ENCODE results near the gene PRIMPOL. TPM values are rescaled to one million over a fixed set of nuclear protein-coding genes. Genes with fewer than 3 reads are reported as not detected.

PRIMPOL gene
- total and polyA plus RNA-seq, 2 experiments from 2014 or later = 9.1 to 14.5 TPM

GRCh38 chr4:184693056-184693455 lies 43.5 kb downstream of the PRIMPOL start:
- Histone ChIP-seq H3K36me3 (replicated peaks; ENCODE audit: insufficient read depth, low read depth) (no peaks in the 10 kb centered on the region), H3K9me3 (ENCODE audit: low read depth) (no peaks in the 10 kb centered on the region), H4K20me1 (ENCODE audit: insufficient read depth, poor library complexity, severe bottlenecking) (no peaks in the 10 kb centered on the region), H3K9me2 (replicated peaks; ENCODE audit: insufficient read depth) (no peaks in the 10 kb centered on the region), H3K4me1 (ENCODE audit: insufficient read depth) (no peaks in the 10 kb centered on the region), H2AFZ (no peak overlapping the region), H3K79me2 (no peaks in the 10 kb centered on the region), H3K27ac (no peak overlapping the region), H3K27me3 (no peaks in the 10 kb centered on the region), H3K4me3 (no peak overlapping the region), H3K4me2 (no peak overlapping the region)
- WGBS (ENCODE audit: low lambda C conversion rate, missing lambda C conversion rate) = 96% methylated on average over 5 of the region's 5 CpGs
- TF ChIP-seq, protein P1, sequence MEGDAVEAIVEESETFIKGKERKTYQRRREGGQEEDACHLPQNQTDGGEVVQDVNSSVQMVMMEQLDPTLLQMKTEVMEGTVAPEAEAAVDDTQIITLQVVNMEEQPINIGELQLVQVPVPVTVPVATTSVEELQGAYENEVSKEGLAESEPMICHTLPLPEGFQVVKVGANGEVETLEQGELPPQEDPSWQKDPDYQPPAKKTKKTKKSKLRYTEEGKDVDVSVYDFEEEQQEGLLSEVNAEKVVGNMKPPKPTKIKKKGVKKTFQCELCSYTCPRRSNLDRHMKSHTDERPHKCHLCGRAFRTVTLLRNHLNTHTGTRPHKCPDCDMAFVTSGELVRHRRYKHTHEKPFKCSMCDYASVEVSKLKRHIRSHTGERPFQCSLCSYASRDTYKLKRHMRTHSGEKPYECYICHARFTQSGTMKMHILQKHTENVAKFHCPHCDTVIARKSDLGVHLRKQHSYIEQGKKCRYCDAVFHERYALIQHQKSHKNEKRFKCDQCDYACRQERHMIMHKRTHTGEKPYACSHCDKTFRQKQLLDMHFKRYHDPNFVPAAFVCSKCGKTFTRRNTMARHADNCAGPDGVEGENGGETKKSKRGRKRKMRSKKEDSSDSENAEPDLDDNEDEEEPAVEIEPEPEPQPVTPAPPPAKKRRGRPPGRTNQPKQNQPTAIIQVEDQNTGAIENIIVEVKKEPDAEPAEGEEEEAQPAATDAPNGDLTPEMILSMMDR (IDR thresholded peaks at IDR 0.05; ENCODE audit: poor library complexity) = no peak
- TF ChIP-seq EZH2 (IDR thresholded peaks at IDR 0.05; ENCODE audit: borderline replicate concordance) (no peak), EZH2phosphoT487 (IDR thresholded peaks at IDR 0.05; ENCODE audit: low read depth, severe bottlenecking, unreplicated experiment) (no peak)
- no peak for DNase-seq (ENCODE audit: low spot score)

GRCh38 chr4:184694412-184694956 lies 44.9 kb downstream of the PRIMPOL start:
- Histone ChIP-seq H3K9me3 (ENCODE audit: low read depth) (no peaks in the 10 kb centered on the region), H4K20me1 (ENCODE audit: insufficient read depth, poor library complexity, severe bottlenecking) (no peaks in the 10 kb centered on the region), H3K4me3 (no peak overlapping the region), H3K9me2 (replicated peaks; ENCODE audit: insufficient read depth) (no peaks in the 10 kb centered on the region), H3K27me3 (no peaks in the 10 kb centered on the region), H3K79me2 (no peaks in the 10 kb centered on the region), H3K4me2 (no peak overlapping the region), H3K27ac (no peak overlapping the region), H2AFZ (no peak overlapping the region), H3K36me3 (replicated peaks; ENCODE audit: insufficient read depth, low read depth) (no peaks in the 10 kb centered on the region), H3K4me1 (ENCODE audit: insufficient read depth) (no peaks in the 10 kb centered on the region)
- TF ChIP-seq EZH2 (IDR thresholded peaks at IDR 0.05; ENCODE audit: borderline replicate concordance) (no peak), EZH2phosphoT487 (IDR thresholded peaks at IDR 0.05; ENCODE audit: low read depth, severe bottlenecking, unreplicated experiment) (no peak)
- TF ChIP-seq, protein P1 (IDR thresholded peaks at IDR 0.05; ENCODE audit: poor library complexity) = no peak
- no peak for DNase-seq (ENCODE audit: low spot score)

GRCh38 chr4:184695178-184695896 lies 45.8 kb downstream of the PRIMPOL start:
- no peaks in the 10 kb centered on the region for H4K20me1 ChIP-seq (ENCODE audit: insufficient read depth, poor library complexity, severe bottlenecking)
- H3K9me2 ChIP-seq (replicated peaks; ENCODE audit: insufficient read depth) = no peaks in the 10 kb centered on the region
- no peak overlapping the region for H3K4me2 ChIP-seq
- DNase-seq (ENCODE audit: low spot score) = no peak
- H3K79me2 ChIP-seq = no peaks in the 10 kb centered on the region
- no peak overlapping the region for H3K4me3 ChIP-seq
- 84% methylated on average over 3 of the region's 3 CpGs for WGBS (ENCODE audit: low lambda C conversion rate, missing lambda C conversion rate)
- no peaks in the 10 kb centered on the region for H3K36me3 ChIP-seq (replicated peaks; ENCODE audit: insufficient read depth, low read depth)
- H3K27ac ChIP-seq = no peak overlapping the region
- TF ChIP-seq EZH2 (IDR thresholded peaks at IDR 0.05; ENCODE audit: borderline replicate concordance) = no peak
- no peak for TF ChIP-seq EZH2phosphoT487 (IDR thresholded peaks at IDR 0.05; ENCODE audit: low read depth, severe bottlenecking, unreplicated experiment)
- TF ChIP-seq, protein P1 (IDR thresholded peaks at IDR 0.05; ENCODE audit: poor library complexity) = no peak
- no peak overlapping the region for H2AFZ ChIP-seq
- no peaks in the 10 kb centered on the region for H3K9me3 ChIP-seq (ENCODE audit: low read depth)
- H3K27me3 ChIP-seq = no peaks in the 10 kb centered on the region
- no peaks in the 10 kb centered on the region for H3K4me1 ChIP-seq (ENCODE audit: insufficient read depth)

Measured in hepatocyte (in vitro differentiated cells).